GM12878 (cell line): ENCODE results near the gene CTNNB1. TPM values are rescaled to one million over a fixed set of nuclear protein-coding genes. Genes with fewer than 3 reads are reported as not detected.

Source experiments
- ATAC-seq: fragments of 200-7000 bp; cut with Tn5 transposase; 3 replicates; pipeline ENCODE4 v1.9.1; 2020; ENCODE audit warnings: mild to moderate bottlenecking, moderate library complexity
- BruUV-seq: library from RNA; stranded (reverse); fragments of 400-500 nt; replicated peaks from 2 replicates; lab custom pipeline; 2021; lab: Mats Ljungman, UMichigan
- CTCF ChIA-PET: fragments of 300-600 bp; sonication (Branson Sonifier 250); formaldehyde crosslinking; extraction: SDS; loops from one replicate; lab custom pipeline; 2021; ENCODE audit warnings: inconsistent platforms; lab: Yijun Ruan, JAX
- POLR2A ChIA-PET: fragments of 350-600 bp; formaldehyde crosslinking; extraction: SDS; loops from one replicate; lab custom pipeline; 2021; ENCODE audit warnings: inconsistent platforms; lab: Charles Lee
- RAD21 ChIA-PET: fragments of 300-600 bp; sonication (Branson Sonifier 250); formaldehyde crosslinking; loops from one replicate; lab custom pipeline; 2023; ENCODE audit warnings: antibody characterized with exemption; ENCODE audit not compliant: unreplicated experiment; lab: Charles Lee
- SMC1A ChIA-PET: fragments of 300-600 bp; sonication (Branson Sonifier 250); formaldehyde crosslinking; loops from one replicate; lab custom pipeline; 2023; ENCODE audit not compliant: unreplicated experiment, uncharacterized antibody; lab: Charles Lee
- DNase-seq: peaks from one replicate; pipeline ENCODE4 v3.0.0-alpha.2; 2011; ENCODE audit warnings: low read depth, low spot score
- FAIRE-seq: peaks from 3 replicates; lab custom pipeline; 2011; peaks lifted over from hg19 to GRCh38; lab: Jason Lieb, UNC
- H2AFZ ChIP-seq: 2 replicates; pipeline ENCODE4 v1.6.0; 2011; ENCODE audit warnings: low read depth, low read length, control low read depth; ENCODE audit not compliant: control insufficient read depth
- H3K27ac ChIP-seq: 2 replicates; pipeline ENCODE4 v1.5.1; 2011; ENCODE audit warnings: control low read depth; ENCODE audit not compliant: control insufficient read depth, insufficient read depth
- H3K27me3 ChIP-seq, 2 experiments: replicated peaks in 1 of 2; 2 replicates each; pipeline versions ENCODE4 v1.6.0 to v1.6.1; 2011; ENCODE audit warnings: low read length in 1 of 2; ENCODE audit not compliant: control insufficient read depth in 2 of 2, insufficient read depth in 2 of 2
- H3K36me3 ChIP-seq, 2 experiments: 2 replicates each; pipeline ENCODE4 v1.5.1; 2011; ENCODE audit warnings: low read length in 1 of 2; ENCODE audit not compliant: control insufficient read depth in 2 of 2, insufficient read depth in 2 of 2
- H3K4me1 ChIP-seq: 2 replicates; pipeline ENCODE4 v1.6.1; 2011; ENCODE audit warnings: mild to moderate bottlenecking, low read length, moderate library complexity, mixed read lengths; ENCODE audit not compliant: control insufficient read depth, insufficient read depth
- H3K4me2 ChIP-seq: 2 replicates; pipeline ENCODE4 v1.6.0; 2011; ENCODE audit warnings: control low read depth; ENCODE audit not compliant: control insufficient read depth, insufficient read depth
- H3K4me3 ChIP-seq: fragments of 200-600 bp; sonication (generic); 2 replicates; pipeline ENCODE4 v1.5.1; 2016
- H3K79me2 ChIP-seq: 2 replicates; pipeline ENCODE4 v1.6.0; 2011; ENCODE audit warnings: low read length; ENCODE audit not compliant: control insufficient read depth, insufficient read depth
- H3K9ac ChIP-seq: 2 replicates; pipeline ENCODE4 v1.8.0; 2011; ENCODE audit warnings: low read length, control low read depth, mixed read lengths; ENCODE audit not compliant: control insufficient read depth, insufficient read depth
- H3K9me3 ChIP-seq: replicated peaks from 3 replicates; pipeline ENCODE4 v1.5.1; 2011; ENCODE audit warnings: mild to moderate bottlenecking, low read length; ENCODE audit not compliant: control insufficient read depth, insufficient read depth
- H4K20me1 ChIP-seq: 2 replicates; pipeline ENCODE4 v1.6.0; 2011; ENCODE audit not compliant: control insufficient read depth, insufficient read depth
- ATF2 ChIP-seq: IDR thresholded peaks from 2 replicates; pipeline ENCODE4 v1.6.1; 2012; ENCODE audit warnings: low read length, inconsistent platforms
- BCL3 ChIP-seq: IDR thresholded peaks from 2 replicates; pipeline ENCODE4 v1.6.1; 2011; ENCODE audit warnings: borderline replicate concordance, low read depth, mild to moderate bottlenecking, moderate library complexity, low read length; ENCODE audit not compliant: insufficient read depth, poor library complexity, severe bottlenecking
- BRCA1 ChIP-seq: IDR thresholded peaks from 2 replicates; pipeline ENCODE4 v1.6.1; 2011; ENCODE audit warnings: low read depth, low read length, improper control_type of control experiment
- CBFB ChIP-seq: IDR thresholded peaks from 2 replicates; pipeline ENCODE4 v1.6.1; 2016; ENCODE audit warnings: antibody characterized with exemption, low read depth
- CREB1 ChIP-seq: IDR thresholded peaks from 2 replicates; pipeline ENCODE4 v1.6.1; 2012; ENCODE audit warnings: low read depth, mild to moderate bottlenecking, inconsistent platforms
- E2F4 ChIP-seq: IDR thresholded peaks from 2 replicates; pipeline ENCODE4 v1.6.1; 2012; ENCODE audit warnings: low read depth, low read length, improper control_type of control experiment
- FOXM1 ChIP-seq: IDR thresholded peaks from 2 replicates; pipeline ENCODE4 v1.6.1; 2012; ENCODE audit warnings: low read depth, mild to moderate bottlenecking, inconsistent platforms, low read length, moderate library complexity
- MXI1 ChIP-seq: fragments of 150-350 bp; IDR thresholded peaks from 2 replicates; pipeline ENCODE4 v1.6.1; 2011; ENCODE audit warnings: low read depth, mild to moderate bottlenecking, inconsistent platforms, low read length, improper control_type of control experiment
- RAD51 ChIP-seq: fragments of 450-650 bp; IDR thresholded peaks from 2 replicates; pipeline ENCODE4 v1.6.1; 2016; ENCODE audit warnings: moderate library complexity, mild to moderate bottlenecking, inconsistent platforms
- SRF ChIP-seq, 2 experiments: IDR thresholded peaks; 2 replicates each; pipeline ENCODE4 v1.6.1; 2011; ENCODE audit warnings: low read depth in 2 of 2, low read length in 2 of 2, mild to moderate bottlenecking in 1 of 2, moderate library complexity in 1 of 2
- YBX1 ChIP-seq: fragments of 450-650 bp; IDR thresholded peaks from 2 replicates; pipeline ENCODE4 v1.6.1; 2016; ENCODE audit warnings: antibody characterized with exemption
- ZBTB11 ChIP-seq: fragments of 450-650 bp; formaldehyde crosslinking; IDR thresholded peaks from 2 replicates; pipeline ENCODE4 v1.5.0; 2022; ENCODE audit warnings: mild to moderate bottlenecking, missing genetic modification characterization
- ZBTB4 ChIP-seq: fragments of 450-650 bp; formaldehyde crosslinking; IDR thresholded peaks from 2 replicates; pipeline ENCODE4 v1.4.0; 2022; ENCODE audit warnings: mild to moderate bottlenecking, moderate library complexity
- ZNF24 ChIP-seq: fragments of 450-650 bp; IDR thresholded peaks from 2 replicates; pipeline ENCODE4 v1.6.1; 2017; ENCODE audit warnings: antibody characterized with exemption, mild to moderate bottlenecking
- WGBS: methylation state at CpG from one replicate; pipeline ENCODE4 v1.1.6; 2016; ENCODE audit warnings: low lambda C conversion rate; ENCODE audit not compliant: insufficient replicate concordance, insufficient coverage; ENCODE audit errors: missing lambda C conversion rate; 5-methylcytosine and 5-hydroxymethylcytosine counted together
- in situ Hi-C: fragments of 300-500 bp; cut with MboI; formaldehyde crosslinking; loops from 9 replicates; pipeline ENCODE4 v1.14.3; 2018; ENCODE audit warnings: mixed read lengths
- intact Hi-C: fragments of 100-400 bp; cut with micrococcal nuclease; formaldehyde crosslinking; loops from one replicate; pipeline ENCODE4 v1.14.2; 2022; ENCODE audit not compliant: unreplicated experiment
- polyA plus RNA-seq, 11 experiments: library from polyadenylated mRNA; depleted of rRNA in 4 of 11; unstranded in 6 of 11; stranded (reverse) in 5 of 11; fragments of >200 nt; fragmentation: Nextera tagmentation in 4 of 11; fragmentation: Illumina TruSeq in 1 of 11; extraction: Ambion mirVana in 4 of 11; extraction: Trizol in 1 of 11; gene quantifications; 1 replicate in 1 of 11; 2 replicates in 10 of 11; pipeline versions ENCODE4 v1.2.1 to v1.2.3, GENCODE V29; 2011 to 2016; ENCODE audit warnings: inconsistent platforms in 2 of 11, missing spikeins in 2 of 11, low read depth in 1 of 11
- total RNA-seq, 4 experiments: library from RNA; depleted of rRNA in 3 of 4; stranded (reverse); fragments of >200 nt in 3 of 4; fragmentation: Illumina TruSeq in 1 of 4; extraction: Trizol in 1 of 4; gene quantifications; 2 replicates each; pipeline versions ENCODE4 v1.2.1 to v1.2.3, GENCODE V29; 2013 to 2021

CTNNB1 gene
- total and polyA plus RNA-seq, 10 of the 15 experiments (the other 5 are each of a cell fraction or from before 2014, with no cell fraction given), result 30.4 to 217 (median 138) TPM

GRCh38 chr3:41251593-41251992, 52.3 kb downstream of the CTNNB1 start:
- H3K27ac ChIP-seq, result no peak overlapping the region
- ATAC-seq (no peak), FAIRE-seq (no peak), DNase-seq (no peak)
- WGBS, result 25% methylated on average over 1 of the region's 1 CpG
- H3K4me1 ChIP-seq, result no peaks in the 10 kb centered on the region
- in situ Hi-C loops, result no loop called here
- ChIA-PET RAD21 (no interaction called here), CTCF (interaction anchor here (1.2 kb wide), 1 partner anchor 671 kb away, joined by 3 read pairs; no protein-coding TSS in a partner anchor), POLR2A (no interaction called here), SMC1A (no interaction called here)
- no peak overlapping the region for H3K4me3 ChIP-seq
- no peak overlapping the region for H2AFZ ChIP-seq
- H3K36me3 ChIP-seq, result no peaks in the 10 kb centered on the region
- no peak for TF ChIP-seq SRF (IDR thresholded peaks at IDR 0.05; ENCODE audit: low read depth in 2 of 2, low read length in 2 of 2)
- no peak for TF ChIP-seq FOXM1
- TF ChIP-seq E2F4, result no peak
- no peak for TF ChIP-seq CREB1
- no peak for TF ChIP-seq RAD51
- no peak for TF ChIP-seq ATF2
- no peak for TF ChIP-seq YBX1
- no peak for TF ChIP-seq ZNF24
- no peak for TF ChIP-seq ZBTB4 (CRISPR knock-in tag)
- no peak for TF ChIP-seq BRCA1
- TF ChIP-seq BCL3, result no peak
- no peak for TF ChIP-seq CBFB
- no peak for TF ChIP-seq ZBTB11 (CRISPR knock-in tag)
- TF ChIP-seq MXI1, result no peak
- intact Hi-C loops, result no loop called here
- H4K20me1 ChIP-seq, result no peaks in the 10 kb centered on the region; the same call in 1 of the 2 replicates
- no peaks in the 10 kb centered on the region; a peak in 1 of 4 replicates for H3K27me3 ChIP-seq
- H3K9me3 ChIP-seq, result no peaks in the 10 kb centered on the region
- no TSS peak for BruUV-seq
- no peak overlapping the region for H3K9ac ChIP-seq
- H3K4me2 ChIP-seq, result no peak overlapping the region
- no peaks in the 10 kb centered on the region for H3K79me2 ChIP-seq
